HG03457 (cell line): Measurements from ENCODE around the gene ZNF599.
A peak's percentile ranks its signal among the peaks of the same experiment; 100 is the strongest.

ENCODE experiments used
- ATAC-seq: cut with Tn5 transposase; IDR thresholded peaks from one replicate; pipeline ENCODE4 v1.9.1; 2021; ENCODE audit warnings: moderate number of reproducible peaks; ENCODE audit not compliant: unreplicated experiment

Gene ZNF599

GRCh38 chr19:34744896-34745690 lies 27.9 kb downstream of the ZNF599 start:
- no peak for ATAC-seq

GRCh38 chr19:34734537-34735103 lies 38.4 kb downstream of the ZNF599 start:
- ATAC-seq, result no peak

GRCh38 chr19:34733746-34734536 lies 39.1 kb downstream of the ZNF599 start, which contains the start of gene ZNF181:
Gene ZNF181 (plus strand): TSS chr19:34734243. CDS start chr19:34735038, 795 bp downstream.
- peak; percentile 69 for ATAC-seq

- ATAC-seq, result peak; percentile 6
Observed at GRCh38 chr19:34733266-34733745, 39.7 kb downstream of the ZNF599 start.

GRCh38 chr19:34732612-34733211 lies 40.3 kb downstream of the ZNF599 start:
- no peak for ATAC-seq

- ATAC-seq, result no peak
Observed at GRCh38 chr19:34731964-34732363, 41.1 kb downstream of the ZNF599 start.

GRCh38 chr19:34731019-34731829 lies 41.8 kb downstream of the ZNF599 start:
- no peak for ATAC-seq

- ATAC-seq, result no peak
Observed at GRCh38 chr19:34725400-34725799, 47.6 kb downstream of the ZNF599 start.

GRCh38 chr19:34722353-34722752 lies 50.7 kb downstream of the ZNF599 start:
- ATAC-seq, result no peak

GRCh38 chr19:34715357-34715756 lies 57.7 kb downstream of the ZNF599 start:
- no peak for ATAC-seq

GRCh38 chr19:34713262-34713637 lies 59.8 kb downstream of the ZNF599 start:
- no peak for ATAC-seq

GRCh38 chr19:34712395-34713261 lies 60.4 kb downstream of the ZNF599 start:
- no peak for ATAC-seq

GRCh38 chr19:34711890-34712289 lies 61.1 kb downstream of the ZNF599 start:
- ATAC-seq, result no peak
